ENCODE measurements around the gene SLC25A13. TPM values are rescaled to one million over a fixed set of nuclear protein-coding genes. Genes with fewer than 3 reads are reported as not detected.

The SLC25A13 gene
- total RNA-seq, 2 donors from 2014 or later: 94.3 to 114 TPM

DNA sequence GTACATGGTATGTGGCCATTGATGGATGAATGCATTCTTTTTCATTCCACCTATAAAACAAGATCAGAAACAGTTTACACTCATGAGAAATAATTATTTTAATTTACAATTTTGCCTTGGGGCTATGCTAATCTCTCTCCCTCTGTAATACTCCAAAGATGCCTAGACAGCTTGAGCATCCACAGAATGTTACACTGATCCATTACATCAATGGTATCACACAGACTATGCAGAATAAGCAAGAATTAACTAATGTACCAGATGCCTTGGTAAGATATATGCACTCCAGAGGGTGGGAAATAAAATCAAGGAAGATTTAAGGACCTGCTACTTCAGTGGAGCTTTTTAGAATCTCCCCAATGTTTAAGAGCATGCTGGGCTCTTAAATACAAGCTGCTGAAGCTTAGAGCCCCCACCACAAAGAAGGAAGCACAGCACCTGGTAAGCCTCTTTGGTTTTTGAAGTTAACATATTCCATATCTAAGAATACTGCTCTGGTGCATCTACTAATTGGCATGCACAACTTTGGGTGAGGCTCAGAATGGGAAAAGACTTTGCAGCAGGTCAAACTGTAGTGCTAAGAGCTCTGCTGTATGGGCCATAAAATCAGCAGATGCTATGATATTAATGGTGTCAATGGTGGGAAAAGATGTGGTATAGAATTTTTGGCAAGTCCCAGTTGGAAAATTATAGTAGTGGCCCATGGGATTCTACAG lies 219.6 kb downstream of the SLC25A13 start:
- Mint-ChIP-seq H3K4me1 (peaks cover 9% of the 10 kb centered on the region), H3K4me3 (no peak overlapping the region), H3K27me3 (ENCODE audit: insufficient read depth) (no peaks in the 10 kb centered on the region), H3K36me3 (ENCODE audit: low read depth) (no peaks in the 10 kb centered on the region), H3K27ac (no peak overlapping the region), H3K9me3 (peaks cover 3% of the 10 kb centered on the region)
- no peaks in the 10 kb centered on the region for H3K27me3 ChIP-seq (ENCODE audit: control insufficient read depth, insufficient read depth, low read length, poor library complexity, severe bottlenecking)
- H3K4me1 ChIP-seq (ENCODE audit: control insufficient read depth, insufficient read depth, low read length): no peaks in the 10 kb centered on the region
- H3K36me3 ChIP-seq (ENCODE audit: control insufficient read depth, insufficient read depth, low read length): no peaks in the 10 kb centered on the region
- no peak overlapping the region for H3K27ac ChIP-seq (ENCODE audit: low read depth, low read length)
- H3K4me3 ChIP-seq (ENCODE audit: low read length): no peak overlapping the region
- H3K9me3 ChIP-seq (ENCODE audit: control insufficient read depth, low read length): peaks cover 5% of the 10 kb centered on the region
- no peak overlapping the region for H3K9ac ChIP-seq (ENCODE audit: extremely low read depth, low read length, poor library complexity, severe bottlenecking)
- TF ChIP-seq, protein P1, sequence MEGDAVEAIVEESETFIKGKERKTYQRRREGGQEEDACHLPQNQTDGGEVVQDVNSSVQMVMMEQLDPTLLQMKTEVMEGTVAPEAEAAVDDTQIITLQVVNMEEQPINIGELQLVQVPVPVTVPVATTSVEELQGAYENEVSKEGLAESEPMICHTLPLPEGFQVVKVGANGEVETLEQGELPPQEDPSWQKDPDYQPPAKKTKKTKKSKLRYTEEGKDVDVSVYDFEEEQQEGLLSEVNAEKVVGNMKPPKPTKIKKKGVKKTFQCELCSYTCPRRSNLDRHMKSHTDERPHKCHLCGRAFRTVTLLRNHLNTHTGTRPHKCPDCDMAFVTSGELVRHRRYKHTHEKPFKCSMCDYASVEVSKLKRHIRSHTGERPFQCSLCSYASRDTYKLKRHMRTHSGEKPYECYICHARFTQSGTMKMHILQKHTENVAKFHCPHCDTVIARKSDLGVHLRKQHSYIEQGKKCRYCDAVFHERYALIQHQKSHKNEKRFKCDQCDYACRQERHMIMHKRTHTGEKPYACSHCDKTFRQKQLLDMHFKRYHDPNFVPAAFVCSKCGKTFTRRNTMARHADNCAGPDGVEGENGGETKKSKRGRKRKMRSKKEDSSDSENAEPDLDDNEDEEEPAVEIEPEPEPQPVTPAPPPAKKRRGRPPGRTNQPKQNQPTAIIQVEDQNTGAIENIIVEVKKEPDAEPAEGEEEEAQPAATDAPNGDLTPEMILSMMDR (conservative IDR thresholded peaks at IDR 0.05): no peak
- DNase-seq: no peak

DNA sequence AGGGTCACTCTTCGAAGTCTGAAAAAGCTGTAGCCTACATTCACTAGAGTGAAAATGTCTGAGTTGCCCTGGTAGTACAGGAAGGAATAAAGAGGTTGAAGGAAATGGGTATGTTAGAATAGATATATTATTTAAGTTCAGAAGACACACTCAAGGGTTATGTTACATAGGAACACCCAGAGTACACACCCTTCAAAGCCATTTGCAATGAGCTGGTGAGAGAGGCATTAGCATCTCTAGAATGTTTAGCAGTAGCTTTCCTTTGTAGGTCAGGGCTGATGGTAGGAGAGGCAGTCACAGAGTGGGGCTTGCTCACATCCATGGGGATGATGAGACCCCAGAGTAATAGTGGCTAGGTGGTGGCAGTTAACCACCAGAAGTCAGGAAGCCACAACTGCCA lies 221.2 kb downstream of the SLC25A13 start:
- peaks cover 3% of the 10 kb centered on the region for H3K9me3 Mint-ChIP-seq
- peaks cover 9% of the 10 kb centered on the region for H3K4me1 Mint-ChIP-seq
- no peak overlapping the region for H3K4me3 Mint-ChIP-seq
- DNase-seq: no peak
- no peaks in the 10 kb centered on the region for H3K36me3 ChIP-seq (ENCODE audit: control insufficient read depth, insufficient read depth, low read length)
- H3K4me1 ChIP-seq (ENCODE audit: control insufficient read depth, insufficient read depth, low read length): no peaks in the 10 kb centered on the region
- no peaks in the 10 kb centered on the region for H3K27me3 ChIP-seq (ENCODE audit: control insufficient read depth, insufficient read depth, low read length, poor library complexity, severe bottlenecking)
- 100% methylated on average over 1 of the region's 1 CpG; no CpG with 5 or more reads in 1 of the 2 experiments for WGBS, 2 experiments (ENCODE audit: insufficient coverage in 1 of 2, insufficient read length in 1 of 2)
- no peak overlapping the region for H3K27ac Mint-ChIP-seq
- peaks cover 5% of the 10 kb centered on the region for H3K9me3 ChIP-seq (ENCODE audit: control insufficient read depth, low read length)
- no peak overlapping the region for H3K9ac ChIP-seq (ENCODE audit: extremely low read depth, low read length, poor library complexity, severe bottlenecking)
- no peaks in the 10 kb centered on the region for H3K27me3 Mint-ChIP-seq (ENCODE audit: insufficient read depth)
- TF ChIP-seq, protein P1 (conservative IDR thresholded peaks at IDR 0.05): no peak
- no peak overlapping the region for H3K4me3 ChIP-seq (ENCODE audit: low read length)
- no peaks in the 10 kb centered on the region for H3K36me3 Mint-ChIP-seq (ENCODE audit: low read depth)
- H3K27ac ChIP-seq (ENCODE audit: low read depth, low read length): no peak overlapping the region

DNA sequence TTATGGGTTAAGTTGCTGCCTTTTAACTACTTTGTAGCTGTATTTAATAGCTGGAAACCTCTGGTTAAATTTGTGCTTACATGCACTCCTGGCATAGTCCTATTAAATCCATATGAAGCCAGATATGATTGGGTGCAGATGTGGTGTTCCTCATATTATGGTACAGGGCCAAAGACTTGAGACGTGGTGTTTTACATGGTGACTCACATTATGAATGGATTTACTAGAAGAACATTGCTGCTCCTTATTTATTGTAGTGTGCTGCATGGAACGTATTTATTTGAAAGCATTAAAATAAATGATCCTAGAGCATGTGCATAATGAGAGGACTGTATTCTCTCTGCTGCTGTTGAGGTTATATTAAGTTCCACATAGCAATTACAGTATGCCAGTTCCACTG lies 224.1 kb downstream of the SLC25A13 start:
- Mint-ChIP-seq H3K36me3 (ENCODE audit: low read depth) (no peaks in the 10 kb centered on the region), H3K9me3 (peaks cover 3% of the 10 kb centered on the region), H3K4me1 (peaks cover 9% of the 10 kb centered on the region), H3K27me3 (ENCODE audit: insufficient read depth) (no peaks in the 10 kb centered on the region), H3K4me3 (no peak overlapping the region), H3K27ac (no peak overlapping the region)
- 92 to 100% methylated on average over 1 to 2 of the region's 2 CpGs for WGBS, 2 experiments (ENCODE audit: insufficient coverage in 1 of 2, insufficient read length in 1 of 2)
- no peaks in the 10 kb centered on the region for H3K36me3 ChIP-seq (ENCODE audit: control insufficient read depth, insufficient read depth, low read length)
- no peak for DNase-seq
- TF ChIP-seq, protein P1 (conservative IDR thresholded peaks at IDR 0.05): no peak
- H3K27me3 ChIP-seq (ENCODE audit: control insufficient read depth, insufficient read depth, low read length, poor library complexity, severe bottlenecking): no peaks in the 10 kb centered on the region
- no peaks in the 10 kb centered on the region for H3K4me1 ChIP-seq (ENCODE audit: control insufficient read depth, insufficient read depth, low read length)
- peaks cover 5% of the 10 kb centered on the region for H3K9me3 ChIP-seq (ENCODE audit: control insufficient read depth, low read length)
- H3K27ac ChIP-seq (ENCODE audit: low read depth, low read length): no peak overlapping the region
- H3K4me3 ChIP-seq (ENCODE audit: low read length): no peak overlapping the region
- no peak overlapping the region for H3K9ac ChIP-seq (ENCODE audit: extremely low read depth, low read length, poor library complexity, severe bottlenecking)

Measured in endodermal cell (in vitro differentiated cells).